Stimulated activated CD4-positive, alpha-beta T cell treated with anti-CD3 and anti-CD28 coated beads, TNF-alpha, amount 100 ng/mL, for 24 hours (primary cell): Measurements from ENCODE around the gene GARS1.

Experiments
- DNase-seq, 3 experiments: peaks; one replicate each; pipeline ENCODE4 v3.0.0-alpha.2; 2020; ENCODE audit warnings: low read depth in 3 of 3

Gene GARS1

GRCh38 chr7:30654296-30655090 lies 59.8 kb downstream of the GARS1 start:
- no peak for DNase-seq

GRCh38 chr7:30655096-30655970 lies 60.7 kb downstream of the GARS1 start:
- DNase-seq: no peak

GRCh38 chr7:30656006-30656957 lies 61.6 kb downstream of the GARS1 start:
- no peak for DNase-seq

GRCh38 chr7:30657131-30657530 lies 62.5 kb downstream of the GARS1 start:
- DNase-seq: no peak

- no peak for DNase-seq
These were observed 63.9 kb downstream of the GARS1 start for GRCh38 chr7:30658479-30659074.

- no peak for DNase-seq
These were observed 64.6 kb downstream of the GARS1 start for GRCh38 chr7:30659312-30659711.

- no peak for DNase-seq
These were observed 65.9 kb downstream of the GARS1 start for GRCh38 chr7:30660331-30661255.

- no peak for DNase-seq
These were observed 67.2 kb downstream of the GARS1 start for GRCh38 chr7:30661926-30662325.

GRCh38 chr7:30662431-30662939 lies 67.8 kb downstream of the GARS1 start:
- no peak for DNase-seq

- no peak for DNase-seq
These were observed 68.7 kb downstream of the GARS1 start for GRCh38 chr7:30663414-30663813.

GRCh38 chr7:30664184-30664885 lies 69.7 kb downstream of the GARS1 start:
- DNase-seq: no peak

GRCh38 chr7:30665043-30665442 lies 70.4 kb downstream of the GARS1 start:
- no peak for DNase-seq

- no peak for DNase-seq
These were observed 70.8 kb downstream of the GARS1 start for GRCh38 chr7:30665449-30665848.

- DNase-seq: no peak
These were observed 72.5 kb downstream of the GARS1 start for GRCh38 chr7:30667172-30667571.

GRCh38 chr7:30668102-30668501 lies 73.4 kb downstream of the GARS1 start:
- no peak for DNase-seq

- peak in 1 of 3 experiments; percentile 11 for DNase-seq
These were observed 77.3 kb downstream of the GARS1 start for GRCh38 chr7:30671793-30672465.

GRCh38 chr7:30674420-30674819 lies 79.7 kb downstream of the GARS1 start:
- no peak for DNase-seq

GRCh38 chr7:30674876-30675275 lies 80.2 kb downstream of the GARS1 start:
- no peak for DNase-seq

- DNase-seq: no peak
These were observed 84.1 kb downstream of the GARS1 start for GRCh38 chr7:30678805-30679204.
